ENCODE measurements around the gene BEST4. TPM values are rescaled to one million over a fixed set of nuclear protein-coding genes. Genes with fewer than 3 reads are reported as not detected.

BEST4 gene
- total and polyA plus RNA-seq, 2 of the 13 experiments (the other 11 are each of a cell fraction or from before 2014, with no cell fraction given) = 0.77 to 1.4 TPM

- Histone ChIP-seq H3K79me2 (ENCODE audit: insufficient read depth, low read length) (peaks cover 2% of the 10 kb centered on the region), H3K4me1 (ENCODE audit: insufficient read depth, low read length) (peaks cover 55% of the 10 kb centered on the region), H3K4me2 (ENCODE audit: low read depth, low read length) (peak overlapping the region; percentile 76), H2AFZ (ENCODE audit: low read length) (no peak overlapping the region), H3K4me3 (replicated peaks in 1 of 3; ENCODE audit: insufficient read depth in 1 of 3, low read depth in 2 of 3, low read length in 3 of 3) (peak overlapping the region; percentile 54 to 79 (median 61); a peak in 5 of 6 replicates), H3K36me3 (replicated peaks in 1 of 2; ENCODE audit: control insufficient read depth in 1 of 2, insufficient read depth in 2 of 2, low read length in 2 of 2) (peaks cover 0 to 6% of the 10 kb centered on the region in 2 experiments; a peak in 3 of 5 replicates), H3K27me3 (ENCODE audit: control insufficient read depth in 1 of 2, insufficient read depth in 2 of 2, low read length in 2 of 2) (peaks cover 3 to 13% of the 10 kb centered on the region in 2 experiments; a peak in 2 of 5 replicates), H3K9me3 (ENCODE audit: low read length) (no peaks in the 10 kb centered on the region), H4K20me1 (ENCODE audit: insufficient read depth, low read length) (peaks cover 6% of the 10 kb centered on the region), H3K27ac (ENCODE audit: extremely low read length, insufficient read depth, low read length) (peak overlapping the region; percentile 71), H3K9ac (ENCODE audit: insufficient read depth, low read depth, low read length) (peak overlapping the region; percentile 83)
- POLR2A ChIA-PET = interaction anchor here (0.6 to 3.6 kb wide), 12 partner anchors 8 to 520 kb away, joined by 3 to 47 read pairs (median 4); partner anchors contain the start of genes BTBD19, DYNLT4, EIF2B3 and PLK3
- ATAC-seq (peak; percentile 3), DNase-seq (ENCODE audit: low spot score) (no peak), FAIRE-seq (no peak)
- 37% methylated on average over 8 of the region's 8 CpGs for WGBS (ENCODE audit: low lambda C conversion rate)
- BruUV-seq (replicated peaks) = no TSS peak
- intact Hi-C loops (cut with micrococcal nuclease; ENCODE audit: unreplicated experiment) = loop anchor here (5.0 kb wide), 2 partner anchors 34 to 51 kb away; partner anchors contain the start of gene RNU5D-1
- CTCF ChIA-PET (ENCODE audit: low intra/inter-chr PET ratio, low total read pairs) = no interaction called here
- in situ Hi-C loops (cut with HindIII; ENCODE audit: extremely low pct_ligation_motif_present, low pct_unique_long_range_greater_than_20kb) = no loop called here
- TF ChIP-seq ZNF530 (CRISPR knock-in tag; IDR thresholded peaks at IDR 0.05; ENCODE audit: low read depth) (no peak), U2AF2 (IDR thresholded peaks at IDR 0.05; ENCODE audit: low read depth, low read length) (no peak), TEAD3 (CRISPR knock-in tag; optimal IDR thresholded peaks at IDR 0.05; ENCODE audit: borderline replicate concordance) (peak; percentile 8), CBX5 (CRISPR knock-in tag; IDR thresholded peaks at IDR 0.05; ENCODE audit: borderline replicate concordance) (no peak), MAFK (conservative IDR thresholded peaks at IDR 0.05 in 1 of 2, IDR thresholded peaks at IDR 0.05 in 1 of 2; ENCODE audit: low read length in 2 of 2) (no peak), SMAD9 (CRISPR knock-in tag; IDR thresholded peaks at IDR 0.05) (no peak), ZNF367 (CRISPR knock-in tag; IDR thresholded peaks at IDR 0.05; ENCODE audit: borderline replicate concordance) (no peak), ZFP91 (CRISPR knock-in tag; IDR thresholded peaks at IDR 0.05; ENCODE audit: borderline replicate concordance) (no peak), ZSCAN20 (CRISPR knock-in tag; IDR thresholded peaks at IDR 0.05; ENCODE audit: borderline replicate concordance) (0 out of 2 replicates have a peak, but pooled peaks have one; percentile 3), TERF1 (CRISPR knock-in tag; IDR thresholded peaks at IDR 0.05) (no peak), DZIP1 (CRISPR knock-in tag; IDR thresholded peaks at IDR 0.05) (no peak), ZFP37 (CRISPR knock-in tag; IDR thresholded peaks at IDR 0.05; ENCODE audit: borderline replicate concordance) (no peak), ZNF562 (CRISPR knock-in tag; IDR thresholded peaks at IDR 0.05; ENCODE audit: borderline replicate concordance) (no peak), ZNF567 (CRISPR knock-in tag; IDR thresholded peaks at IDR 0.05; ENCODE audit: borderline replicate concordance) (no peak), PPARG (CRISPR knock-in tag; conservative IDR thresholded peaks at IDR 0.05) (no peak), ZNF891 (CRISPR knock-in tag; IDR thresholded peaks at IDR 0.05) (no peak), CENPT (CRISPR knock-in tag; IDR thresholded peaks at IDR 0.05; ENCODE audit: low read depth) (no peak), ZBTB43 (CRISPR knock-in tag; conservative IDR thresholded peaks at IDR 0.05) (no peak), ONECUT2 (CRISPR knock-in tag; IDR thresholded peaks at IDR 0.05) (no peak)
Measured at GRCh38 chr1:44783697-44784093, 4.3 kb downstream of the BEST4 start.

Data from HepG2 (cell line).